ENCODE measurements around the gene ANO1. TPM values are rescaled to one million over a fixed set of nuclear protein-coding genes. Genes with fewer than 3 reads are reported as not detected.

ANO1 gene
- total RNA-seq, 6 experiments from 2014 or later: 32.1 to 292 (median 78.0) TPM

DNA sequence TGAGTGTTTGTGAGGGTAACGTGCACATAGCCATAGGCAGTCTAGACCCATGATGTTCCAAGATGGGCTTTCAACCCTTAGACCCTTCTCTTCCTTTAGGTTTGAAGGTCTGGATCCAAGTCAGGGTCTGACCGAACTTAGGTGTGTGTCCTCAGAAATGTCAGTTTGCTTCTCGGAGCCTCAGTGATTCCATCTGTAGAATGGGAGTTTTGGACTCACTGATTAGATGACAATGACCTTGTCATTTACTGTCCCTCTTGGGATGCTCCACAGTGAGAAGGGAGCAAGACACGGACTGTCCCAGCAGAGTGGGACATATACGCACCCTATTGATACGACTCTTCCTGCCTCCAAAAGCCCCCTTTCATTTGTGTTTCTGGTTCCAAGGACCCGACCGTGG is 37.7 kb downstream of the ANO1 start:
- intact Hi-C loops (cut with DNase I): no loop called here
- no peaks in the 10 kb centered on the region for H3K27me3 ChIP-seq
- no peak overlapping the region for H3K4me3 ChIP-seq
- DNase-seq: no peak
- TF ChIP-seq, protein P1, sequence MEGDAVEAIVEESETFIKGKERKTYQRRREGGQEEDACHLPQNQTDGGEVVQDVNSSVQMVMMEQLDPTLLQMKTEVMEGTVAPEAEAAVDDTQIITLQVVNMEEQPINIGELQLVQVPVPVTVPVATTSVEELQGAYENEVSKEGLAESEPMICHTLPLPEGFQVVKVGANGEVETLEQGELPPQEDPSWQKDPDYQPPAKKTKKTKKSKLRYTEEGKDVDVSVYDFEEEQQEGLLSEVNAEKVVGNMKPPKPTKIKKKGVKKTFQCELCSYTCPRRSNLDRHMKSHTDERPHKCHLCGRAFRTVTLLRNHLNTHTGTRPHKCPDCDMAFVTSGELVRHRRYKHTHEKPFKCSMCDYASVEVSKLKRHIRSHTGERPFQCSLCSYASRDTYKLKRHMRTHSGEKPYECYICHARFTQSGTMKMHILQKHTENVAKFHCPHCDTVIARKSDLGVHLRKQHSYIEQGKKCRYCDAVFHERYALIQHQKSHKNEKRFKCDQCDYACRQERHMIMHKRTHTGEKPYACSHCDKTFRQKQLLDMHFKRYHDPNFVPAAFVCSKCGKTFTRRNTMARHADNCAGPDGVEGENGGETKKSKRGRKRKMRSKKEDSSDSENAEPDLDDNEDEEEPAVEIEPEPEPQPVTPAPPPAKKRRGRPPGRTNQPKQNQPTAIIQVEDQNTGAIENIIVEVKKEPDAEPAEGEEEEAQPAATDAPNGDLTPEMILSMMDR (IDR thresholded peaks at IDR 0.05): no peak
- no peak for TF ChIP-seq POLR2A (IDR thresholded peaks at IDR 0.05)
- H3K9me3 ChIP-seq: no peaks in the 10 kb centered on the region
- 95% methylated on average over 6 of the region's 8 CpGs for WGBS (ENCODE audit: insufficient coverage, low coverage, low lambda C conversion rate, missing lambda C conversion rate)
- peaks cover 0 to 39% (median 5%) of the 10 kb centered on the region in 4 donors for H3K36me3 ChIP-seq
- ATAC-seq: no peak
- H3K27ac ChIP-seq: no peak overlapping the region
- H3K4me1 ChIP-seq: no peaks in the 10 kb centered on the region

DNA sequence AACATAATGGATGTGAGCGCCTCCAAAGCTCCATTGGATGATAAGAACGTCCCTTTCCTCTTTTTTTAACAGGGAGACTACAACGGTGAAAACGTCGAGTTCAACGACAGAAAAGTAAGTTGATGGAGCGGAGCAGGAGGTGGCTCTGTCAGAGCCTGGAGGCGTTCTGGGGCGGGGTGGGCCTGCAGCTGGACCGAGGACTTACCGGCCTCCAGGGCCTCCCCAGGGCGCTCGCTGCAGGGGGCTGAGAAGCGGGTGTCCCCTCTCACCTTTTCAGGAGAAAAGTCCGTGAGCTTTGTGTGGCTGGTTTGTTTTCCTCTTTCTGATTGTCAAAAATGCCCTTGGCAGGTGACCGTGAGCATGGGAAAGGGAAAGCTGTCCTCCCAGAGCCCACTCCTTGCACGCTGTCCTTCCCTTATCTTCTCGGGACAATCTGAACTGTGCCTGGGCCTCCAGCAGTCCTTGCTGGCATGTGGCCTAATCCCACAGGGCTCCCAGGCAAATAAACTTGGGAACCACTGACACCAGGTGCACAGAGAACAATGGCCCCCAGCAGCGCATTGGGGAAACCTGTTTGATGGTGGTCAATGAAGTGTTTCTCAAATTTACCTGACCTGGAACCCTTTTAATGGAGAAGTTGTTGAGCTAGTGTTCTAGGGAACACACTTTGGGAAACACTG is 38.4 kb downstream of the ANO1 start:
- H3K4me1 ChIP-seq: no peaks in the 10 kb centered on the region
- WGBS (ENCODE audit: insufficient coverage, low coverage, low lambda C conversion rate, missing lambda C conversion rate): 89% methylated on average over 12 of the region's 19 CpGs
- TF ChIP-seq, protein P1 (IDR thresholded peaks at IDR 0.05): no peak
- TF ChIP-seq POLR2A (IDR thresholded peaks at IDR 0.05): no peak
- no peaks in the 10 kb centered on the region for H3K9me3 ChIP-seq
- intact Hi-C loops (cut with DNase I): no loop called here
- DNase-seq (no peak), ATAC-seq (no peak)
- no peak overlapping the region for H3K27ac ChIP-seq
- H3K36me3 ChIP-seq: peaks cover 0 to 34% (median 2%) of the 10 kb centered on the region in 4 donors
- no peaks in the 10 kb centered on the region for H3K27me3 ChIP-seq
- H3K4me3 ChIP-seq: no peak overlapping the region

DNA sequence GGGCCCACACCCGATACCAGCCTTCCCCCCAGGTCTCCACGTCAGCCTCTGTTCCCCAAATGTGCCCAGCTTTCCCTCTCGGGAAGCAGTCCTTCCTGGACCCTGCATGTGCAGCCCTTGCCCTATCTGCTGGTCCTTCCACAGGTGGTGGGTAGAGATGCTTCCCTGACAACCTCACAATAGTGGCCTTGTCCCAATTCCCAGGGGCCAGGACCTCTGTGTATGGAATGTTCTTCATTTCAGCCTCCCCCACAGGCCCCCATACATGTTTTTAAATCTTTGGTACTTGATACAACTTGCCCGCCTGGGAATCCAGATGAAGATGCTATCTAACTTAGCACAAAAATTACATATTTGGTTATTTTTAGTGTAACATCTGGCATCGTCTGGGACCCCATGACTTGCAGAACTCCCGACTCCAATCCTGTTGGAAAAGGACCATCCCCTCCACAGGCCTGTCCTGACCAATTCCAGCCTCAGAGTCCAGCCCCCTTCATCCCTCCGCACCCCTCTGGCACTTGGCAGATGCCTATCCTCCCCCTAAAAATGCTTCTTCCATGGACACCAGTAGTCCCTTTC is 39.5 kb downstream of the ANO1 start:
- 82% methylated on average over 6 of the region's 7 CpGs for WGBS (ENCODE audit: insufficient coverage, low coverage, low lambda C conversion rate, missing lambda C conversion rate)
- DNase-seq: no peak
- peaks cover 0 to 22% (median 2%) of the 10 kb centered on the region in 4 donors for H3K36me3 ChIP-seq
- no peak overlapping the region for H3K27ac ChIP-seq
- H3K4me1 ChIP-seq: no peaks in the 10 kb centered on the region
- H3K9me3 ChIP-seq: no peaks in the 10 kb centered on the region
- no peak overlapping the region for H3K4me3 ChIP-seq
- no peak for ATAC-seq
- no peak for TF ChIP-seq POLR2A (IDR thresholded peaks at IDR 0.05)
- TF ChIP-seq, protein P1 (IDR thresholded peaks at IDR 0.05): no peak
- intact Hi-C loops (cut with DNase I): no loop called here
- no peaks in the 10 kb centered on the region for H3K27me3 ChIP-seq

DNA sequence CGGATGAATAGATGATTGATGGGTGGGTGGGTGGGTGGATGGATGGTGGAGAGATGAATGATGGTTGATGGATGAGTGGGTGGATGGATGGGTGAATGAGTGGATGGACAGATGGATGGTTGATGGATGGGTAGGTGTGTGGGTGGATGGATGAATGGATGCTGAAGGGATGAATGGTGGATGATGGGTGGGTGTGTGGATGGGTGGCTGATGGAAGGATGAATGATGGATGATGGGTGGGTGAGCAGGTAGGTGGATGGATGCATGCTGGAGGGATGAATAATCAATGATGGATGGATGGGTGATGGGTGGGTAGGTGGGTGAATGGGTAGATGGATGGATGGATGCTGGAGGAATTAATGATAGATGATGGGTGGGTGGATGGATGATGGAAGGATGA is 40.5 kb downstream of the ANO1 start:
- TF ChIP-seq POLR2A (IDR thresholded peaks at IDR 0.05): no peak
- TF ChIP-seq, protein P1 (IDR thresholded peaks at IDR 0.05): no peak
- Histone ChIP-seq H3K4me3 (no peak overlapping the region), H3K9me3 (no peaks in the 10 kb centered on the region), H3K4me1 (no peaks in the 10 kb centered on the region), H3K27me3 (no peaks in the 10 kb centered on the region), H3K27ac (no peak overlapping the region), H3K36me3 (peaks cover 0 to 20% (median 2%) of the 10 kb centered on the region in 4 donors)
- 70% methylated on average over 1 of the region's 1 CpG for WGBS (ENCODE audit: insufficient coverage, low coverage, low lambda C conversion rate, missing lambda C conversion rate)
- intact Hi-C loops (cut with DNase I): no loop called here
- no peak for ATAC-seq
- DNase-seq: no peak
